Central memory CD8-positive, alpha-beta T cell (primary cell): ENCODE results near the gene C1orf210.

Experiments
- ATAC-seq: fragments of 150-1000 bp; cut with Tn5 transposase; replicated peaks from 2 replicates; pipeline ENCODE4 v1.10.0; 2022; ENCODE audit warnings: mild to moderate bottlenecking, moderate FRiP score, moderate number of reproducible peaks; ENCODE audit not compliant: poor library complexity, severe bottlenecking; ENCODE audit errors: extremely low read depth
- DNase-seq, 2 donors: peaks; one replicate each; pipeline ENCODE4 v3.0.0; 2021; ENCODE audit warnings: low spot score in 2 of 2
- H3K27ac Mint-ChIP-seq: one replicate; pipeline ENCODE4 v1.8.0; 2022; ENCODE audit warnings: low read depth, mild to moderate bottlenecking, moderate library complexity, mixed read lengths
- H3K27me3 Mint-ChIP-seq: one replicate; pipeline ENCODE4 v1.8.0; 2022; ENCODE audit warnings: mixed read lengths
- H3K36me3 Mint-ChIP-seq: one replicate; pipeline ENCODE4 v1.8.0; 2022; ENCODE audit warnings: mild to moderate bottlenecking, moderate library complexity, mixed read lengths; ENCODE audit not compliant: insufficient read depth
- H3K4me1 Mint-ChIP-seq: one replicate; pipeline ENCODE4 v1.8.0; 2022; ENCODE audit warnings: mixed read lengths
- H3K4me3 Mint-ChIP-seq: one replicate; pipeline ENCODE4 v1.8.0; 2022; ENCODE audit warnings: mild to moderate bottlenecking, moderate library complexity, mixed read lengths
- H3K9me3 Mint-ChIP-seq: one replicate; pipeline ENCODE4 v1.8.0; 2022; ENCODE audit warnings: mixed read lengths

C1orf210 gene

GRCh38 chr1:43317817-43318471 is 32.6 kb upstream of the C1orf210 start:
- Mint-ChIP-seq H3K36me3 (peaks cover 2% of the 10 kb centered on the region), H3K27me3 (no peaks in the 10 kb centered on the region), H3K9me3 (no peaks in the 10 kb centered on the region), H3K27ac (no peak overlapping the region), H3K4me1 (no peaks in the 10 kb centered on the region), H3K4me3 (no peak overlapping the region)
- DNase-seq (no peak), ATAC-seq (no peak)

GRCh38 chr1:43316738-43317520 is 31.5 kb upstream of the C1orf210 start:
- DNase-seq (no peak), ATAC-seq (no peak)
- Mint-ChIP-seq H3K27me3 (no peaks in the 10 kb centered on the region), H3K27ac (no peak overlapping the region), H3K4me3 (no peak overlapping the region), H3K4me1 (no peaks in the 10 kb centered on the region), H3K36me3 (peaks cover 2% of the 10 kb centered on the region), H3K9me3 (no peaks in the 10 kb centered on the region)

GRCh38 chr1:43315963-43316737 is 30.8 kb upstream of the C1orf210 start:
- H3K27me3 Mint-ChIP-seq = no peaks in the 10 kb centered on the region
- ATAC-seq (no peak), DNase-seq (no peak)
- no peak overlapping the region for H3K4me3 Mint-ChIP-seq
- no peaks in the 10 kb centered on the region for H3K4me1 Mint-ChIP-seq
- H3K9me3 Mint-ChIP-seq = no peaks in the 10 kb centered on the region
- no peak overlapping the region for H3K27ac Mint-ChIP-seq
- peaks cover 2% of the 10 kb centered on the region for H3K36me3 Mint-ChIP-seq

GRCh38 chr1:43315481-43315880 is 30.1 kb upstream of the C1orf210 start:
- no peaks in the 10 kb centered on the region for H3K27me3 Mint-ChIP-seq
- ATAC-seq (no peak), DNase-seq (no peak)
- H3K36me3 Mint-ChIP-seq = peaks cover 2% of the 10 kb centered on the region
- H3K4me1 Mint-ChIP-seq = no peaks in the 10 kb centered on the region
- H3K27ac Mint-ChIP-seq = no peak overlapping the region
- no peak overlapping the region for H3K4me3 Mint-ChIP-seq
- no peaks in the 10 kb centered on the region for H3K9me3 Mint-ChIP-seq

GRCh38 chr1:43314233-43314632 is 28.9 kb upstream of the C1orf210 start:
- H3K27ac Mint-ChIP-seq = no peak overlapping the region

GRCh38 chr1:43313771-43314170 is 28.4 kb upstream of the C1orf210 start:
- H3K36me3 Mint-ChIP-seq = peaks cover 2% of the 10 kb centered on the region
- ATAC-seq (no peak), DNase-seq (no peak)
- H3K27ac Mint-ChIP-seq = no peak overlapping the region
- no peaks in the 10 kb centered on the region for H3K9me3 Mint-ChIP-seq
- H3K4me3 Mint-ChIP-seq = no peak overlapping the region
- H3K4me1 Mint-ChIP-seq = no peaks in the 10 kb centered on the region
- peaks cover 2% of the 10 kb centered on the region for H3K27me3 Mint-ChIP-seq

More at GRCh38 chr1:43314233-43314632, 28.9 kb upstream of the C1orf210 start:
- H3K36me3 Mint-ChIP-seq = peaks cover 2% of the 10 kb centered on the region
- no peaks in the 10 kb centered on the region for H3K9me3 Mint-ChIP-seq
- no peaks in the 10 kb centered on the region for H3K4me1 Mint-ChIP-seq
- DNase-seq (no peak), ATAC-seq (no peak)
- no peaks in the 10 kb centered on the region for H3K27me3 Mint-ChIP-seq
- H3K4me3 Mint-ChIP-seq = no peak overlapping the region

GRCh38 chr1:43312663-43313515 is 27.5 kb upstream of the C1orf210 start:
- H3K27ac Mint-ChIP-seq = no peak overlapping the region
- ATAC-seq = no peak
- DNase-seq = no peak
- no peaks in the 10 kb centered on the region for H3K4me1 Mint-ChIP-seq
- peaks cover 10% of the 10 kb centered on the region for H3K27me3 Mint-ChIP-seq
- H3K36me3 Mint-ChIP-seq = peaks cover 4% of the 10 kb centered on the region
- no peak overlapping the region for H3K4me3 Mint-ChIP-seq
- H3K9me3 Mint-ChIP-seq = no peaks in the 10 kb centered on the region

- Mint-ChIP-seq H3K36me3 (peaks cover 5% of the 10 kb centered on the region), H3K9me3 (no peaks in the 10 kb centered on the region), H3K4me3 (no peak overlapping the region), H3K4me1 (no peaks in the 10 kb centered on the region), H3K27ac (no peak overlapping the region), H3K27me3 (peaks cover 17% of the 10 kb centered on the region)
- ATAC-seq = no peak
- DNase-seq = no peak
Observed at GRCh38 chr1:43312212-43312623, 26.8 kb upstream of the C1orf210 start.

GRCh38 chr1:43311521-43311920 is 26.1 kb upstream of the C1orf210 start:
- H3K27ac Mint-ChIP-seq = no peak overlapping the region
- no peak overlapping the region for H3K4me3 Mint-ChIP-seq
- no peaks in the 10 kb centered on the region for H3K9me3 Mint-ChIP-seq
- peaks cover 5% of the 10 kb centered on the region for H3K36me3 Mint-ChIP-seq
- ATAC-seq = no peak
- no peak for DNase-seq
- peaks cover 19% of the 10 kb centered on the region for H3K27me3 Mint-ChIP-seq
- H3K4me1 Mint-ChIP-seq = no peaks in the 10 kb centered on the region

GRCh38 chr1:43309405-43310025 is 24.1 kb upstream of the C1orf210 start:
- peaks cover 34% of the 10 kb centered on the region for H3K27me3 Mint-ChIP-seq
- H3K9me3 Mint-ChIP-seq = no peaks in the 10 kb centered on the region
- H3K27ac Mint-ChIP-seq = no peak overlapping the region
- DNase-seq (no peak), ATAC-seq (no peak)
- H3K4me1 Mint-ChIP-seq = no peaks in the 10 kb centered on the region
- H3K4me3 Mint-ChIP-seq = no peak overlapping the region
- peaks cover 3% of the 10 kb centered on the region for H3K36me3 Mint-ChIP-seq

- Mint-ChIP-seq H3K4me3 (no peak overlapping the region), H3K9me3 (no peaks in the 10 kb centered on the region), H3K27me3 (peaks cover 41% of the 10 kb centered on the region), H3K4me1 (no peaks in the 10 kb centered on the region), H3K27ac (no peak overlapping the region), H3K36me3 (peaks cover 3% of the 10 kb centered on the region)
- DNase-seq = no peak
- ATAC-seq = no peak
Observed at GRCh38 chr1:43308635-43309404, 23.4 kb upstream of the C1orf210 start.
